ENCODE results near the gene CDHR3.

The CDHR3 gene

DNA sequence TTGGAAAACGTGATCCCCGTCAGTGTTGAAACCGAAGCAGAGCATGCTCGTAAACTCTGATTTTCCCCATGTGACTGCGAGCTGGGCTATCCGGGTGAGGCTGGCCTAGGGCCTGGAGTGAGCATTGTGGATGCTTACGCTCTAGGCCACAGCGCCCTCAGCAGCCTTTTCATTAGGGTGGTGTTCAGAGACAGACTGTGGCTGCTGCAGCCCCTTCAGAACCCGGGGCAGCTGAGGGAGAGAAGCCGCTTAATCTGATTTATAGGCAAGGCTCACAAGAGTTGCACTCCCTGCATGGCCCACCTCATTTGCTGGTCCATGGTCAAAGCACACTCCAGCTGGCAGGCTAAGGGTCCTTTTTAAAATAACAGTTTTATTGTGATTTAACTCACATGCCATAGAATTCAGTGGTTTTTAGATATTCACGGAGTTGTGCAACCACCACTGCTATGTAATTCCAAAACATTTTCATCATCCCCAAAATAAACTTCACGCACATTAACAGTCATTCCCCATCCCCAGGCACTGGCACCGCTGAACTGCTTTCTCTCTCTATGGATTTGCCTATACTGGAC, 76.5 kb downstream of the CDHR3 start:
- no peaks in the 10 kb centered on the region for H3K36me3 ChIP-seq (ENCODE audit: control insufficient read depth, insufficient read depth, low read length)
- peaks cover 14% of the 10 kb centered on the region for H3K4me1 ChIP-seq (ENCODE audit: control insufficient read depth, insufficient read depth, low read length)
- no peak overlapping the region for H3K27ac ChIP-seq (ENCODE audit: low read depth, low read length)
- H3K9me3 ChIP-seq (ENCODE audit: control insufficient read depth, insufficient read depth, low read depth, low read length) = no peaks in the 10 kb centered on the region
- no peak overlapping the region for H3K4me3 ChIP-seq (ENCODE audit: low read depth, low read length)
- no peak overlapping the region for H3K9ac ChIP-seq (ENCODE audit: low read length)
- H3K27me3 ChIP-seq (ENCODE audit: control insufficient read depth, insufficient read depth, low read length) = no peaks in the 10 kb centered on the region

DNA sequence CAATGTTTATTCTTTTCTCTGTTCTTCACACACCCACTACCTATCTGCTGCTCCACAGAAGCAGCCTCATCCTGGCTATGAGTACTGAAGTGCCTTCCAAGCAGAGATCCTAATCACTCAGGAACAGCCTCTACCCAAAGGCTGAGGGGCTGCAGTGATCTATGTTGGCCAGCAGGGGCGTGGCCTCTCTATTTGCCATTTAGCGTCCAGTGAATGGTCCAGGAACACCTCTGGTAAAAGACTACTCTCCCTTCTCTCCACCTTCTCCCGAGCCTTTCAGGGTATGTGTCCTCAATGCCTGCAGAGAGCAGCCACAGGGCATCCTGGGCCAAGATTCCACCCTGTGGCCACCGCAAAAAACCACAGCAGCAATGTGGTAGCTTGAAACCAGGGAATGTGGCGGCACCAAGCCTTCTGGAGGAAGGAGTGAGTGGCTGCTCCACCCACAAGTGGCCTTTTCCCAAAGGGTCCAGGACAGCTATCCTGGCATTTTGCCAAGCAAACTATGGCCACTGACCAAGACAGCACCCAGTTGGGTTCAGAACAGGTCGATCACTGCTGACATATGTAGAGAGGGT, 78.2 kb downstream of the CDHR3 start:
- no peaks in the 10 kb centered on the region for H3K27me3 ChIP-seq (ENCODE audit: control insufficient read depth, insufficient read depth, low read length)
- no peak overlapping the region for H3K9ac ChIP-seq (ENCODE audit: low read length)
- H3K9me3 ChIP-seq (ENCODE audit: control insufficient read depth, insufficient read depth, low read depth, low read length) = no peaks in the 10 kb centered on the region
- H3K27ac ChIP-seq (ENCODE audit: low read depth, low read length) = no peak overlapping the region
- H3K4me3 ChIP-seq (ENCODE audit: low read depth, low read length) = no peak overlapping the region
- H3K36me3 ChIP-seq (ENCODE audit: control insufficient read depth, insufficient read depth, low read length) = no peaks in the 10 kb centered on the region
- peaks cover 14% of the 10 kb centered on the region for H3K4me1 ChIP-seq (ENCODE audit: control insufficient read depth, insufficient read depth, low read length)

DNA sequence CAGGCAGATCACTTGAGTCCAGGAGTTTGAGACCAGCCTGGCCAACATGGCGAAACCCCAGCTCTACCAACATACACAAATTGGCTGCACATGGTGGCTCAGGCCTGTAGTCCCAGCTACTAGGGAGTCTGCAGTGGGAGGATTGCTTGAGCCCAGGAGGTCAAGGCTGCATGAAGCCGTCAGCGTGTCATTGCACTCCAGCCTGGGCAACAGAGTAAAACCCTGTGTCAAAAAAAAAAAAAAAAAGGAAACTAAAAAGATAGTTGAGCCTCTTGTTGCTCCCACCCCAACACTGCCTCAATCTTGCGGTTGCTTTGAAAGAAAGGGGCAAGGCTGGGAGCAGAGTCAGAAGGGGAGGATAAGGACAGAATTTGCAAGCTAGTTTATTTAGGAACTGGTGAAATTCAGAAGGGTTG, 79.1 kb downstream of the CDHR3 start:
- Histone ChIP-seq H3K4me1 (ENCODE audit: control insufficient read depth, insufficient read depth, low read length) (peaks cover 14% of the 10 kb centered on the region), H3K9ac (ENCODE audit: low read length) (peak overlapping the region; percentile 25), H3K4me3 (ENCODE audit: low read depth, low read length) (no peak overlapping the region)

DNA sequence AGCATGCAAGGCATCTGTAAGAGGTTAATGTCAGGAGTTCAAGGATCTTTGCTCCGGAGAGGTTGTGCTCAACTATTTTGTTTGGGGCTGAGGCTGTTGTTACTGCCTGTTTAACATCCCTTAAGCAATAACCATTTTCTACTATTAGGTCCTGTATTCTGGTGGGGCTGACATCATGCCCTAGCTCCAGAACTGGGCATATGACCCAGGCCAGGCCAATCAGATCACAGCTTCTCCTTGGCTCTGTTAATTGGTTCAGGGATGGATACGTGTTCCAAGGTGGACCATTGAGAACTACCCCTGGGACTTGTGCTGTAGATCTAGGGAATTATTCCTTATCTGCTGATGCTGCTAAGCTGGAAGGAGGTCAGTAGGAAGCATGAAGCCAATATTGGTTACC, 82.1 kb downstream of the CDHR3 start:
- H3K9me3 ChIP-seq (ENCODE audit: control insufficient read depth, insufficient read depth, low read depth, low read length) = no peaks in the 10 kb centered on the region
- H3K9ac ChIP-seq (ENCODE audit: low read length) = no peak overlapping the region
- no peaks in the 10 kb centered on the region for H3K36me3 ChIP-seq (ENCODE audit: control insufficient read depth, insufficient read depth, low read length)
- no peaks in the 10 kb centered on the region for H3K27me3 ChIP-seq (ENCODE audit: control insufficient read depth, insufficient read depth, low read length)
- H3K4me3 ChIP-seq (ENCODE audit: low read depth, low read length) = no peak overlapping the region
- H3K27ac ChIP-seq (ENCODE audit: low read depth, low read length) = no peak overlapping the region
- H3K4me1 ChIP-seq (ENCODE audit: control insufficient read depth, insufficient read depth, low read length) = peaks cover 11% of the 10 kb centered on the region

More for the DNA sequence above, 79.1 kb downstream of the CDHR3 start:
- Histone ChIP-seq H3K9me3 (ENCODE audit: control insufficient read depth, insufficient read depth, low read depth, low read length) (no peaks in the 10 kb centered on the region), H3K27me3 (ENCODE audit: control insufficient read depth, insufficient read depth, low read length) (no peaks in the 10 kb centered on the region), H3K36me3 (ENCODE audit: control insufficient read depth, insufficient read depth, low read length) (no peaks in the 10 kb centered on the region), H3K27ac (ENCODE audit: low read depth, low read length) (no peak overlapping the region)

DNA sequence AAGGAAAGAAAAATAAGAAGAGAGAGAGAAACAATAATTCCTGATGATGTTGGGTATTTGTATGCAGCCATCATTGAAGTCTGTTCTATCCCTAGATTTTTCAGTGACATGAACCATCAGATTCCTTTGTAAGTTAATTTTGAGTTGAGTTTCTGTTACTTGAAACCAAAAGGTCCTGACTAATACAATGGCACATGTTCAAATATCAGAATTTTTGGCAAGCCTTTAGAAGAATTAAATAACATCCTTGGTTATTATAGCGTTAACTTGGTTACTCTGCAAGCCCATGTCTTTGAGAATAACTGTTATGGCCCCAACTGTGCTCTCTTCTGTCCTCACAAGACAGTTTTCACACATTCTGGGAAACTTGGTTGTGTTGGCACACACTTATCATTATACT, 82.5 kb downstream of the CDHR3 start:
- Histone ChIP-seq H3K27ac (ENCODE audit: low read depth, low read length) (no peak overlapping the region), H3K9ac (ENCODE audit: low read length) (no peak overlapping the region), H3K27me3 (ENCODE audit: control insufficient read depth, insufficient read depth, low read length) (no peaks in the 10 kb centered on the region), H3K9me3 (ENCODE audit: control insufficient read depth, insufficient read depth, low read depth, low read length) (no peaks in the 10 kb centered on the region), H3K4me3 (ENCODE audit: low read depth, low read length) (no peak overlapping the region), H3K4me1 (ENCODE audit: control insufficient read depth, insufficient read depth, low read length) (peaks cover 12% of the 10 kb centered on the region), H3K36me3 (ENCODE audit: control insufficient read depth, insufficient read depth, low read length) (no peaks in the 10 kb centered on the region)

DNA sequence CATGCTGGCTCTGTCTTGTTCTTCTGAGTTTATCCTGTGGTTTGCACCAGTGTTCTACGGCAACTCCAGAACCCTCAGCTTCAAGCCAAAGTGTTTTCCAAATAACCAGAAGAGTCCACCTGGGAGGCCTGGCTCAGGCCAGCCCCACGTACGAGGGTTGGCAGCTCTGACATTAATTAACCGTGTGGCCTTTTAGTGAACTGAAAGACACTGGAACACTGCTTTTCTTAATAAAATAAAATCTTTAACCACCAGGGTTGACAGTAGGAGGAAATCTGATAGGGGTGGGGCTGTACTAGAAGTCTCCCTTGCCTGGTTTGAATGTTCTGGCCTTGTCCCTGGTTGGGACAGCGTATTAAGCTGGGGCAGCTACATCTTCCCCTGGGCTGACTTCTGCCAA, 84.1 kb downstream of the CDHR3 start:
- Histone ChIP-seq H3K27ac (ENCODE audit: low read depth, low read length) (no peak overlapping the region), H3K4me3 (ENCODE audit: low read depth, low read length) (no peak overlapping the region), H3K27me3 (ENCODE audit: control insufficient read depth, insufficient read depth, low read length) (no peaks in the 10 kb centered on the region), H3K9me3 (ENCODE audit: control insufficient read depth, insufficient read depth, low read depth, low read length) (peaks cover 3% of the 10 kb centered on the region; the same call in 1 of the 2 replicates), H3K9ac (ENCODE audit: low read length) (no peak overlapping the region), H3K36me3 (ENCODE audit: control insufficient read depth, insufficient read depth, low read length) (no peaks in the 10 kb centered on the region), H3K4me1 (ENCODE audit: control insufficient read depth, insufficient read depth, low read length) (peaks cover 11% of the 10 kb centered on the region)

DNA sequence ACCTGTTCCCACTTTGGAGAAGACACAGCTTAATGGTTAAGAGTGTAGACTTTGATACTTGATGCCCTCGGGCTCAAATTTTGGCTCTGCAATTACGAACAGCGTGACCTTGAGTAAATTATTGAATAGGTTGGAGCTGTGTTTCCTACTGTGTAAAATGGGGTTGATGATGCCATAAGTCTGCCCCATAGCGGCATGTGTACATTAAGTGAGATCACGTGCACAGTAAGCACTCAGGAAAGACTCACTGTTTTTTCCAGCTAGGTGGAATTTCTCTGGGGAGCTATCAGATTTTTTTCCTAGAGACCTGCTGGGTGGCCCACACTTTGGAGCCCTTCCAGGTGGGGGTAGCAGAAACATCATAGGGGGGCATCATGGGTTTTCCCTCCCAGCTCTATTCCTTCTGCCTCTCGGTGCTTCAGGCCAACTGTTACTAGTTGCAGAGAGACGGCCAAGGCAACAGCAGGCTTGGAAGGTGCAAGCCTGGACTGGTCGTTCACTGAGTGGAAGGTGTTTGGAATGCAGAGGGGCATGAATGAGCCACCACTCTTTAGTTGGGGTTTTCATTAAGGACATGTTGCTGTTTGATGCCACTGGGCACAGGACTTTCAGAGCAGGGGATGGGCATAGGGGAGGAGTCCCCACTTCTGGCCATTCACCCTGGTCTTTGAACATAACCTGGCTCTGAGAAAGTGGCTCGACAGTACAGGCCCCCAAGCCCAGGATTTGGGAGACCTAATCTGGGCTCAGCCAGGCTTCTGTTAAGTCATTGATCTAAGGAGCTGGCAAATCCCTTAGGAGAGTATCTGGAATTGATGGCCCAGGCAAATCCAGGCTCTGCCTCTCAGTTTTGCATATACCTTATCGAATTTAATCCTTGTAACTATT, 85.0 kb downstream of the CDHR3 start:
- no peak overlapping the region for H3K27ac ChIP-seq (ENCODE audit: low read depth, low read length)
- no peak overlapping the region for H3K9ac ChIP-seq (ENCODE audit: low read length)
- no peak overlapping the region for H3K4me3 ChIP-seq (ENCODE audit: low read depth, low read length)
- no peaks in the 10 kb centered on the region for H3K27me3 ChIP-seq (ENCODE audit: control insufficient read depth, insufficient read depth, low read length)
- peaks cover 6% of the 10 kb centered on the region; the same call in 1 of the 2 replicates for H3K4me1 ChIP-seq (ENCODE audit: control insufficient read depth, insufficient read depth, low read length)
- peaks cover 3% of the 10 kb centered on the region; the same call in 1 of the 2 replicates for H3K9me3 ChIP-seq (ENCODE audit: control insufficient read depth, insufficient read depth, low read depth, low read length)
- no peaks in the 10 kb centered on the region for H3K36me3 ChIP-seq (ENCODE audit: control insufficient read depth, insufficient read depth, low read length)

DNA sequence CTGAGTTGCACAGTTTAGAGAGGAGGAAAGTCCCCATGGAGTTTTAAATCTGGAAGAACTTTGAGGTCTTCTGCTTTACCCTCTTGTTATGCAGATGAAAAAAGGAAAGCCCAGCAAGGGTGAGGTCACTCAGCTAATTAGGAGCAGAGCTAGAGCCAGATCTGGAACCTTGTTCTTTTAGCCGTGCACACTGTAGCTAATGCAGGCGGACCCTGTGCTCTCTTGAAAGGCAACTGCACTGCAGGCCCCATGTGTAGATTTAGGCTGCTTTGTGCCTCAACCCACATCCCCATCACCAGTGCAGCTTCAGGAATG, 85.6 kb downstream of the CDHR3 start:
- H3K9me3 ChIP-seq (ENCODE audit: control insufficient read depth, insufficient read depth, low read depth, low read length) = peaks cover 3% of the 10 kb centered on the region; the same call in 1 of the 2 replicates
- no peaks in the 10 kb centered on the region for H3K36me3 ChIP-seq (ENCODE audit: control insufficient read depth, insufficient read depth, low read length)
- no peak overlapping the region for H3K4me3 ChIP-seq (ENCODE audit: low read depth, low read length)
- H3K9ac ChIP-seq (ENCODE audit: low read length) = no peak overlapping the region
- H3K4me1 ChIP-seq (ENCODE audit: control insufficient read depth, insufficient read depth, low read length) = peaks cover 6% of the 10 kb centered on the region; the same call in 1 of the 2 replicates
- H3K27ac ChIP-seq (ENCODE audit: low read depth, low read length) = no peak overlapping the region
- no peaks in the 10 kb centered on the region for H3K27me3 ChIP-seq (ENCODE audit: control insufficient read depth, insufficient read depth, low read length)

DNA sequence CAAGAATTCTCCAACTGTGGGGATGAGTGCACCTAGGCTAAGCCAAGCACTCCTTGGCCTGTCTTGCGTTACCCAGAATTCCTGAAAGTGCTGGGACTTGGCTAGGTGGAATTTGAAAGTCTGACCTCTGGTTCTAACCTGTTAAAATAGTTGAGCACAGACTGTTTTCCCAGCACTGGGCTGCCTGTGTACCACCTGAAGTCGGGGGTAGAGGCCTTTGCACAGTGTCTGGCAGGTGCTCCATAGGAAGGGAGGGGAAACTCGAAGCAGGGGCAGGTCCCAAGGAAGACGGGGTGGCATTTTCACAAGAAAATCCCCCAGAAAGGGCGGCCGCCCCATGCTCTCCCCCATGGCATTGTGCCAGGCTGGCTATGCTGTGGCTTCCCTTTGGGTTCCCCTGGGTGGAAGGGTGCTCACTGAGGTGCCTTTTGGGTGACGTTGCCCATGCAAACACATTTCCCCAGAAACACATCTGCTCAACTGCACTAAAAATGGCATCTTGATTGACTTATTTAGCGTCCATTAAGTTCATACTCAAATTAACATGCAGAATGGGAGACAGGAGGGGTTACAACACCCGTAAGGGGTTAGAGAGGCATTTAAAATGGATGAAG, 86.2 kb downstream of the CDHR3 start:
- H3K4me1 ChIP-seq (ENCODE audit: control insufficient read depth, insufficient read depth, low read length) = peaks cover 6% of the 10 kb centered on the region; the same call in 1 of the 2 replicates
- no peaks in the 10 kb centered on the region for H3K27me3 ChIP-seq (ENCODE audit: control insufficient read depth, insufficient read depth, low read length)
- H3K27ac ChIP-seq (ENCODE audit: low read depth, low read length) = no peak overlapping the region
- no peak overlapping the region for H3K4me3 ChIP-seq (ENCODE audit: low read depth, low read length)
- H3K9ac ChIP-seq (ENCODE audit: low read length) = no peak overlapping the region
- H3K36me3 ChIP-seq (ENCODE audit: control insufficient read depth, insufficient read depth, low read length) = no peaks in the 10 kb centered on the region
- H3K9me3 ChIP-seq (ENCODE audit: control insufficient read depth, insufficient read depth, low read depth, low read length) = peaks cover 3% of the 10 kb centered on the region; the same call in 1 of the 2 replicates

DNA sequence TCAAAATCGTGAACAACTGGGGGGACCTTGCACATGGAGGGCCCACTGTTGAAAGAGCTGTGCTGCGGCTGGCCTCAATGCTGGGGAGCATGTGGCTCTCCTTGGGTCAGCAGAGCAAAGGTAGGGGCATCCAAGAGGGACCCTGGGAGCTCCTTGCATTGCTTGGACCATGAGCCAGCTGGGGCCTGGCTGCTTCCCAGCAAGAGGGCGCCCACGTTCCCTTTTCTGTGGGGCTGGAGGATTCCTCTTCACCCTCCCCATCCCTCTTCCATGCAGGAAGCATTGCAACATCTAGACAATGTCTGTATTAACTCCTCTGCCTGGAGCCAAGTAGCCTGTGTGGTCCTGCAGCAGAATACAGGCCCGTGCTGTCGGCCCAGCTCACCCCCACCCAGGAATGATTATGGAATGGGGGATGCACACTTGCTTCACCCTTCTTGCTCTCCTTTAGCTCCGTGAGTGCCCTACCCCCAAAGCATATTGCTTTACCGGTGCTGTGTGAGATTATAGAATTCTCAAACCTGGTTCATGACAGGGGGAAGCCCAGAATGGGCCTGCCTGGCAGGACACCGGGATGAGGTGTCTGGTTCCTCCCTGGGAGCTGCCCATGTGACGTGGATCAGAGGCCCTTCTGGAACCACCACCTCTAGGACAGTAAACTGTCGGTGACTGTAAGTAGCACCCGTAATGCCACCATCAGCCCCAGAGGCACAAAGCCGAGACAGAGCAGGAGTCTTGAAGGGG, 87.1 kb downstream of the CDHR3 start:
- no peak overlapping the region for H3K9ac ChIP-seq (ENCODE audit: low read length)

More for the DNA sequence above, 87.1 kb downstream of the CDHR3 start:
- Histone ChIP-seq H3K36me3 (ENCODE audit: control insufficient read depth, insufficient read depth, low read length) (no peaks in the 10 kb centered on the region), H3K27ac (ENCODE audit: low read depth, low read length) (no peak overlapping the region), H3K4me3 (ENCODE audit: low read depth, low read length) (no peak overlapping the region), H3K4me1 (ENCODE audit: control insufficient read depth, insufficient read depth, low read length) (peaks cover 11% of the 10 kb centered on the region; the same call in 1 of the 2 replicates), H3K9me3 (ENCODE audit: control insufficient read depth, insufficient read depth, low read depth, low read length) (peaks cover 3% of the 10 kb centered on the region; the same call in 1 of the 2 replicates), H3K27me3 (ENCODE audit: control insufficient read depth, insufficient read depth, low read length) (no peaks in the 10 kb centered on the region)

Data from HUES6 (cell line).